IPS-20b (cell line): ENCODE measurements around the gene ANKRD28.
"Not testable (repeated sequence)": the region's sequence is repeated elsewhere in the genome, so short reads cannot be mapped to it uniquely, and the experiment has no call there.

Experiments used
- H3K27ac ChIP-seq: one replicate; pipeline ENCODE4 v1.5.1; 2013; ENCODE audit warnings: low read length
- H3K27me3 ChIP-seq: 2 replicates; pipeline ENCODE4 v1.6.1; 2013; ENCODE audit warnings: mild to moderate bottlenecking, low read length, inconsistent platforms; ENCODE audit not compliant: insufficient read depth
- H3K36me3 ChIP-seq: 2 replicates; pipeline ENCODE4 v1.6.1; 2013; ENCODE audit warnings: low read depth, mild to moderate bottlenecking, inconsistent platforms, low read length, moderate library complexity; ENCODE audit not compliant: insufficient read depth
- H3K4me1 ChIP-seq: 2 replicates; pipeline ENCODE4 v1.6.1; 2013; ENCODE audit warnings: mild to moderate bottlenecking, control low read depth, inconsistent platforms, low read length, moderate library complexity; ENCODE audit not compliant: insufficient read depth
- H3K4me3 ChIP-seq: 2 replicates; pipeline ENCODE4 v1.5.1; 2013; ENCODE audit warnings: mild to moderate bottlenecking, low read length, inconsistent platforms
- H3K9ac ChIP-seq: 2 replicates; pipeline ENCODE4 v1.6.1; 2013; ENCODE audit warnings: low read depth, mild to moderate bottlenecking, inconsistent platforms, low read length, moderate library complexity
- H3K9me3 ChIP-seq: 2 replicates; pipeline ENCODE4 v1.6.1; 2013; ENCODE audit warnings: mild to moderate bottlenecking, low read depth, low read length, inconsistent platforms; ENCODE audit not compliant: insufficient read depth

Gene ANKRD28

GRCh38 chr3:15820911-15821310 lies 23.1 kb upstream of the ANKRD28 start:
- Histone ChIP-seq H3K9me3 (no peaks in the 10 kb centered on the region), H3K4me3 (no peak overlapping the region), H3K27ac (no peak overlapping the region), H3K4me1 (peaks cover 2% of the 10 kb centered on the region; the same call in 1 of the 2 replicates), H3K36me3 (no peaks in the 10 kb centered on the region), H3K9ac (no peak overlapping the region), H3K27me3 (no peaks in the 10 kb centered on the region)

- Histone ChIP-seq H3K27me3 (no peaks in the 10 kb centered on the region), H3K9ac (no peak overlapping the region), H3K36me3 (no peaks in the 10 kb centered on the region), H3K9me3 (no peaks in the 10 kb centered on the region), H3K4me3 (no peak overlapping the region), H3K4me1 (peaks cover 2% of the 10 kb centered on the region; the same call in 1 of the 2 replicates), H3K27ac (no peak overlapping the region)
Measured at GRCh38 chr3:15819576-15819975, 21.8 kb upstream of the ANKRD28 start.

DNA sequence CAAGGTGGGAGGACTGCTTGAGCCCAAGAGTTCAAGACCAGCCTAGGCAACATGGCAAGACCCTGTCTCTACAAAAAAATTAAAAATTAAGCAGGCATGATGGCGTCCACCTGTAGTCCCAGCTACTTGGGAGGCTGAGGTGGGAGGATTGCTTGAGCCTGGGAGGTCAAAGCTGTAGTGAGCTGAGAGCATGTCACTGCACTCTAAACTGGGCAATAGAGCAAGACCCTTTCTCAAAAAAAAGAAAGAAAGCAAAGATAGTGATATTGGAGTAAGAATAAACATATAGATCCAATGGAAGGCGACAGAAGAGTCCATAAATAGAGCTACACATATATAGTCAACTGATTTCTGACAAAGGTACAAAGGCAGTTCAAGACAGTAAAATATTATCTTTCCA lies 21.3 kb upstream of the ANKRD28 start:
- Histone ChIP-seq H3K4me3 (no peak overlapping the region), H3K36me3 (no peaks in the 10 kb centered on the region), H3K9me3 (no peaks in the 10 kb centered on the region), H3K4me1 (peaks cover 2% of the 10 kb centered on the region; the same call in 1 of the 2 replicates), H3K27ac (no peak overlapping the region), H3K9ac (no peak overlapping the region), H3K27me3 (no peaks in the 10 kb centered on the region)

- Histone ChIP-seq H3K9me3 (no peaks in the 10 kb centered on the region), H3K27me3 (no peaks in the 10 kb centered on the region), H3K27ac (no peak overlapping the region), H3K4me1 (no peaks in the 10 kb centered on the region), H3K36me3 (no peaks in the 10 kb centered on the region), H3K4me3 (no peak overlapping the region), H3K9ac (no peak overlapping the region)
Measured at GRCh38 chr3:15815696-15816095, 17.9 kb upstream of the ANKRD28 start.

DNA sequence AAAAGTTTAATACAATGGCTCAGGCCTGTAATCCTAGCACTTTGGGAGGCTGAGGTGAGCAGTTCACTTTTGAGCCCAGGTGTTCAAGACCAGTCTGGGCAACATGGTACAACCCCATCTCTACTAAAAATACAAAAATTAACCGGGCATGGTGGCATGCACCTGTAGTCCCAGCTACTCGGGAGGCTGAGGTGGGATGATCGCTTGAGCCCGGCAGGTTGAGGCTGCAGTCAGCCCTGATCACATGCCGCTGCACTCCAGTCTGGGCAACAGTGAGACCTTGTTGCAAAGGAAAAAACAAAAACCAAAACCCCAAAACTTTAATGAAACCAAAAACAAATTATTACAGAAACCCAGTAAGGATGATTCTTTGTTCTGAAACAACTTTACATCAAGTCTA lies 15.3 kb upstream of the ANKRD28 start:
- H3K27me3 ChIP-seq, H3K27ac ChIP-seq, H3K36me3 ChIP-seq, H3K4me3 ChIP-seq, H3K4me1 ChIP-seq, H3K9ac ChIP-seq, H3K9me3 ChIP-seq: not testable (repeated sequence)

GRCh38 chr3:15812183-15812582 lies 14.4 kb upstream of the ANKRD28 start:
- Histone ChIP-seq H3K36me3 (no peaks in the 10 kb centered on the region), H3K4me1 (peaks cover 2% of the 10 kb centered on the region; the same call in 1 of the 2 replicates), H3K9ac (no peak overlapping the region), H3K4me3 (no peak overlapping the region), H3K27me3 (no peaks in the 10 kb centered on the region), H3K27ac (peak overlapping the region; percentile 13), H3K9me3 (no peaks in the 10 kb centered on the region)

- Histone ChIP-seq H3K27ac (no peak overlapping the region), H3K9ac (no peak overlapping the region), H3K4me1 (peaks cover 5% of the 10 kb centered on the region; the same call in 1 of the 2 replicates), H3K36me3 (no peaks in the 10 kb centered on the region), H3K9me3 (no peaks in the 10 kb centered on the region), H3K4me3 (no peak overlapping the region), H3K27me3 (no peaks in the 10 kb centered on the region)
Measured at GRCh38 chr3:15810702-15811101, 12.9 kb upstream of the ANKRD28 start.

DNA sequence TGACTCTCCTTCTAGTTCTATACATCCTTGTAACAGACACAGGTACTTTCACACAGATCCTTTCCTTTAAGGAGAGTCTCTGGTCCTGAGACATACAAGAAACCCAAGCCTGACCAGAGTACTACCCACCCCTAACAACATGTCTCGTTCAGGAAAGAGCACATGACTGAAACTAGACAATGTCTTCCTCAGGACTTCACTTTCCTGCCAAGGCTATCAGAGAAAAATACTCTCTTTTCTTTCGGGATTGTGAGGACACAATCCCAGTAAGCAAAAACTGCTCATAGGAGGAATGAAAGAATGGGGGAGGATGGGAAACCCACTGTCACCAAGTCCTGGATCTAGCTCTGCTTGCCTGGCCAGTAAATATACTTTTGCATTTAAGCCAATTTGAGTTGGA lies 11.5 kb upstream of the ANKRD28 start:
- H3K36me3 ChIP-seq: no peaks in the 10 kb centered on the region
- peaks cover 5% of the 10 kb centered on the region; the same call in 1 of the 2 replicates for H3K4me1 ChIP-seq
- H3K4me3 ChIP-seq: no peak overlapping the region
- no peaks in the 10 kb centered on the region for H3K9me3 ChIP-seq
- no peak overlapping the region for H3K9ac ChIP-seq
- no peak overlapping the region for H3K27ac ChIP-seq
- H3K27me3 ChIP-seq: no peaks in the 10 kb centered on the region

- Histone ChIP-seq H3K27ac (no peak overlapping the region), H3K27me3 (no peaks in the 10 kb centered on the region), H3K36me3 (no peaks in the 10 kb centered on the region), H3K9me3 (no peaks in the 10 kb centered on the region), H3K4me1 (peaks cover 5% of the 10 kb centered on the region; the same call in 1 of the 2 replicates), H3K9ac (no peak overlapping the region), H3K4me3 (no peak overlapping the region)
Measured at GRCh38 chr3:15808679-15809310, 11.0 kb upstream of the ANKRD28 start.

GRCh38 chr3:15805756-15806266 lies 8.0 kb upstream of the ANKRD28 start:
- Histone ChIP-seq H3K9ac (no peak overlapping the region), H3K36me3 (no peaks in the 10 kb centered on the region), H3K27me3 (no peaks in the 10 kb centered on the region), H3K9me3 (no peaks in the 10 kb centered on the region), H3K4me1 (peaks cover 5% of the 10 kb centered on the region; the same call in 1 of the 2 replicates), H3K4me3 (no peak overlapping the region), H3K27ac (no peak overlapping the region)

DNA sequence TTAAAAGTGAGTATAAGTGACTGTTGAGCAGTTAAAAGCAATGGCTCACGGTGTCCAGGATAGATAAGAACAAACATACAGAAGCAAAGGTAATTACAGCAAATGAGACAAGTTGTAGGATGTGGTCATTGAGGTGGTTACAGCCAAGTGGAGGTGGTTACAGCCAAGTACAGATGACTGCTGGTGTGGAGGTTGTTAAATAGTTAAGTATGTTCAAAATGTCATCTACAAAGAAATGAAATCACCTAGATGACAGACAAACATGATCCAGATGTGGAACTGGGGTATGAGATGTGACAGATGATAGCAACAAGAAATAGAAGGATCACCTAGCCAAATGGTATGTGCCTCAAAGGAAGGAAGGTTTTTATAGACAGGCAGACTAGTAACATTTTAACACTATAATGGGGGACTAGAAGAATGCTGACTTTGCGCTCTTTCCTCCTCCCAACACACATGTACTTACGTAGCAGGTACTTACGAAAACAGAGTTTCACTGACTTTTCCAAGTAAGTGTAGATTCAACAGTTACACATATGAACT lies 6.8 kb upstream of the ANKRD28 start:
- H3K36me3 ChIP-seq: no peaks in the 10 kb centered on the region
- H3K9ac ChIP-seq: no peak overlapping the region
- no peak overlapping the region for H3K27ac ChIP-seq
- no peaks in the 10 kb centered on the region for H3K9me3 ChIP-seq
- H3K4me3 ChIP-seq: no peak overlapping the region
- no peaks in the 10 kb centered on the region for H3K27me3 ChIP-seq
- peaks cover 8% of the 10 kb centered on the region; the same call in 1 of the 2 replicates for H3K4me1 ChIP-seq

DNA sequence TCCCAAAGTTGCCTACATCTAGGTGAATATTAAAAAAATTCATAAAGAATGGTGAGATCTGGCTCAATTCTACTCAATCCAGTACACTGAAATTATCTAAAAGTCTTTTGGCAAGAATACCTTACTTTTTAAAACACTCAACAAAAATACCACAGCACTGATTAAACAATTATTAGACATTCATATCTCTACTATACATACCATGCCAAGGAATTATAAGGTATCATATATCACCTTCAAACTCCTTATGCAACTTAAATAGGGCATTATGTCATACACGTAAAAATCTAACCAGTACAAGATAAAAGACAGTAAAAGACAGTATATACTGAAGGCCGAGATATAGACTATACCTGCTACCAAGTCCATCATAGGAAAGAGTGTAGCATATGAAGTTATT lies 6.1 kb upstream of the ANKRD28 start:
- no peaks in the 10 kb centered on the region for H3K36me3 ChIP-seq
- peaks cover 8% of the 10 kb centered on the region; the same call in 1 of the 2 replicates for H3K4me1 ChIP-seq
- H3K27ac ChIP-seq: no peak overlapping the region
- H3K9me3 ChIP-seq: no peaks in the 10 kb centered on the region
- H3K4me3 ChIP-seq: no peak overlapping the region
- no peak overlapping the region for H3K9ac ChIP-seq
- no peaks in the 10 kb centered on the region for H3K27me3 ChIP-seq
